Smooth muscle cell (in vitro differentiated cells): ENCODE data around the gene ZNF219. TPM values are rescaled to one million over a fixed set of nuclear protein-coding genes. Genes with fewer than 3 reads are reported as not detected.

ENCODE experiments used
- DNase-seq: peaks from one replicate; lab custom pipeline; 2025; ENCODE audit not compliant: unreplicated experiment; lab: John Stamatoyannopoulos, UW
- H2AFZ ChIP-seq: fragments of 200-600 bp; sonication (generic); 2 replicates; pipeline ENCODE4 v1.6.0; 2016; ENCODE audit warnings: antibody characterized with exemption, low read depth, mild to moderate bottlenecking
- H3F3A ChIP-seq: fragments of 200-600 bp; sonication (generic); 2 replicates; pipeline ENCODE4 v1.6.0; 2017; ENCODE audit warnings: antibody characterized with exemption, low read depth
- H3K27ac ChIP-seq: fragments of 200-600 bp; sonication (generic); 2 replicates; pipeline ENCODE4 v1.5.1; 2016; ENCODE audit warnings: low read depth, mild to moderate bottlenecking
- H3K27me3 ChIP-seq: fragments of 200-600 bp; sonication (generic); 2 replicates; pipeline ENCODE4 v1.6.1; 2016; ENCODE audit warnings: low read depth, mild to moderate bottlenecking
- H3K36me3 ChIP-seq: fragments of 200-600 bp; sonication (generic); 2 replicates; pipeline ENCODE4 v1.5.1; 2016; ENCODE audit warnings: low read depth
- H3K4me1 ChIP-seq: fragments of 200-600 bp; sonication (generic); 2 replicates; pipeline ENCODE4 v1.5.1; 2016; ENCODE audit warnings: low read depth
- H3K4me2 ChIP-seq: fragments of 200-600 bp; sonication (generic); 2 replicates; pipeline ENCODE4 v1.6.0; 2016; ENCODE audit warnings: mild to moderate bottlenecking
- H3K4me3 ChIP-seq: fragments of 200-600 bp; sonication (generic); 2 replicates; pipeline ENCODE4 v1.5.1; 2016; ENCODE audit warnings: mild to moderate bottlenecking
- H3K79me2 ChIP-seq: fragments of 200-600 bp; sonication (generic); 2 replicates; pipeline ENCODE4 v1.6.0; 2016; ENCODE audit warnings: low read depth, mild to moderate bottlenecking
- H3K9ac ChIP-seq: fragments of 200-600 bp; sonication (generic); 2 replicates; pipeline ENCODE4 v1.6.0; 2016; ENCODE audit warnings: low read depth
- H3K9me3 ChIP-seq: fragments of 200-600 bp; sonication (generic); replicated peaks from 2 replicates; pipeline ENCODE4 v1.5.1; 2016; ENCODE audit warnings: low read depth
- H4K20me1 ChIP-seq: fragments of 200-600 bp; sonication (generic); 2 replicates; pipeline ENCODE4 v1.6.0; 2016; ENCODE audit warnings: low read depth
- WGBS: methylation state at CpG from one replicate; pipeline ENCODE4 v1.1.7; 2016; ENCODE audit warnings: low lambda C conversion rate; 5-methylcytosine and 5-hydroxymethylcytosine counted together
- polyA plus RNA-seq: library from polyadenylated mRNA; unstranded; fragments of >200 nt; fragmentation: Nextera tagmentation; extraction: Ambion mirVana; gene quantifications from 2 replicates; pipeline ENCODE4 v1.2.1, GENCODE V29; 2016
- total RNA-seq: library from RNA; depleted of rRNA; stranded (reverse); fragments of >200 nt; gene quantifications from 2 replicates; pipeline ENCODE4 v1.2.3, GENCODE V29; 2014
- TF ChIP-seq, protein P1 (sequence below): fragments of 200-600 bp; sonication (generic); IDR thresholded peaks from 2 replicates; pipeline ENCODE4 v1.5.1; 2017; ENCODE audit warnings: borderline replicate concordance, mild to moderate bottlenecking, antibody characterized with exemption; ENCODE audit not compliant: insufficient read depth, poor library complexity, severe bottlenecking

ZNF219 gene
- total and polyA plus RNA-seq, 2 experiments from 2014 or later = 8.8 to 10.0 TPM

DNA sequence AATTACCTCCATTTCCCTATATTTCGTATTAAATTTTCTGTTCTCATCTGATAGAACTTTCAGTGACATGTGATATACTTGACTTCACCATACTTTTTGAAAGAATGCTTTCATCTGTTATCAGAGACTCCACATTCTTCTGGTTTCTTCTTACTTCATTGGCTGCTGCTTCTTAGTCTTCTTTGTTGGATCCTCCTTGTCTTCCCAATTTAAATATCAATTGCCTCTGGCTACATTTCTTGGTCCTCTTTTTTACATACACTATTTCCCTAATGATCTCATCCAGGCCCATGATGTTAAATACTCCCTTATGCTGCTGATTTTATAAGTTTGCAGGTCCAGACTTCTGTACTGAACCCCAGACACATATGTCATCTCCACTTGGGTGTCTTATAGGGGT lies 35.4 kb upstream of the ZNF219 start:
- Histone ChIP-seq H2AFZ (no peak overlapping the region), H3K4me2 (no peak overlapping the region), H3K9ac (no peak overlapping the region), H3K36me3 (no peaks in the 10 kb centered on the region), H4K20me1 (no peaks in the 10 kb centered on the region), H3K9me3 (no peaks in the 10 kb centered on the region), H3K27ac (no peak overlapping the region), H3F3A (no peaks in the 10 kb centered on the region), H3K79me2 (no peaks in the 10 kb centered on the region), H3K4me3 (no peak overlapping the region), H3K27me3 (no peaks in the 10 kb centered on the region), H3K4me1 (no peaks in the 10 kb centered on the region)
- DNase-seq = no peak
- TF ChIP-seq, protein P1, sequence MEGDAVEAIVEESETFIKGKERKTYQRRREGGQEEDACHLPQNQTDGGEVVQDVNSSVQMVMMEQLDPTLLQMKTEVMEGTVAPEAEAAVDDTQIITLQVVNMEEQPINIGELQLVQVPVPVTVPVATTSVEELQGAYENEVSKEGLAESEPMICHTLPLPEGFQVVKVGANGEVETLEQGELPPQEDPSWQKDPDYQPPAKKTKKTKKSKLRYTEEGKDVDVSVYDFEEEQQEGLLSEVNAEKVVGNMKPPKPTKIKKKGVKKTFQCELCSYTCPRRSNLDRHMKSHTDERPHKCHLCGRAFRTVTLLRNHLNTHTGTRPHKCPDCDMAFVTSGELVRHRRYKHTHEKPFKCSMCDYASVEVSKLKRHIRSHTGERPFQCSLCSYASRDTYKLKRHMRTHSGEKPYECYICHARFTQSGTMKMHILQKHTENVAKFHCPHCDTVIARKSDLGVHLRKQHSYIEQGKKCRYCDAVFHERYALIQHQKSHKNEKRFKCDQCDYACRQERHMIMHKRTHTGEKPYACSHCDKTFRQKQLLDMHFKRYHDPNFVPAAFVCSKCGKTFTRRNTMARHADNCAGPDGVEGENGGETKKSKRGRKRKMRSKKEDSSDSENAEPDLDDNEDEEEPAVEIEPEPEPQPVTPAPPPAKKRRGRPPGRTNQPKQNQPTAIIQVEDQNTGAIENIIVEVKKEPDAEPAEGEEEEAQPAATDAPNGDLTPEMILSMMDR = no peak
- 64% methylated on average over 1 of the region's 1 CpG for WGBS

DNA sequence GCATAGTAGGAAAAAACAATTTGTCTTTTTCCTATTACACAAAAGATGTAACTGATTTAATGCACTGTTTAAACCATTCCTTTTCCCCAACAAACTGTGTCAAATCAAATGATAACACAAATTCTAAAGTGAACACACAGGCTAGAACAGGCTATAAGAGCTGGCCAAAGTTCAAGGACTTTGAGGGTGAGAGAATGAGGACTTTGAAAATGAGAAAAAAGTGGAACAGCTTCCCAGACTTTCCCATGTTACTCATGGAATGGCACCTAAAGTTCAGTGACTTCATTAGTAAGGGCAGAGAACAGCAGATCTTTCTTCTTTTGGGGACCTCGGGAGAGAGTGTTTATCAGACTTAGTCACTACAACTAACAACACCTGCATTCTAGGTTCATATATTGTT lies 25.0 kb upstream of the ZNF219 start:
- H4K20me1 ChIP-seq = no peaks in the 10 kb centered on the region
- no peak overlapping the region for H3K4me2 ChIP-seq
- no peaks in the 10 kb centered on the region for H3K36me3 ChIP-seq
- TF ChIP-seq, protein P1 = no peak
- no peaks in the 10 kb centered on the region for H3K9me3 ChIP-seq
- 90% methylated on average over 1 of the region's 1 CpG for WGBS
- no peak overlapping the region for H2AFZ ChIP-seq
- no peaks in the 10 kb centered on the region for H3K4me1 ChIP-seq
- no peaks in the 10 kb centered on the region for H3F3A ChIP-seq
- no peaks in the 10 kb centered on the region for H3K79me2 ChIP-seq
- no peak overlapping the region for H3K27ac ChIP-seq
- H3K27me3 ChIP-seq = no peaks in the 10 kb centered on the region
- H3K9ac ChIP-seq = no peak overlapping the region
- no peak for DNase-seq
- no peak overlapping the region for H3K4me3 ChIP-seq

DNA sequence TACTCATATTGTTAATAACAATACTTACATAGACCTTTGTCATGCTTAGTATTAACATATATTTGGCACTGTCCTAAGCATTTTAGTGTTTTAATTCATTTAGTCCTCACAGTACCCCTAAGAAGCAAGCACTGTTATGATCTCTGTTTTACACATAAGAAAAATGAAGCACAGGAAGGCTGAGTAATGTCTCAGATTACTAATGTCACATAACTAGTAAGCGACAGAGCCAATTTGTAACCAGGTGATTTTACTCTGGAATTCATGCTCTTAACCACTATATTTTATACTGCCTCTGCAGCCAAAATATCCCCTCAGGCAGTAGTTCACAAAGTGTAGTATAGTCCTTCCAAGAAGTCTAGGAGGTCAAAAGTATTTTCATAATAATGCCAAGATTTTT lies 22.7 kb upstream of the ZNF219 start:
- WGBS = 65% methylated on average over 1 of the region's 1 CpG
- no peaks in the 10 kb centered on the region for H3K79me2 ChIP-seq
- H3F3A ChIP-seq = no peaks in the 10 kb centered on the region
- no peaks in the 10 kb centered on the region for H4K20me1 ChIP-seq
- H3K9me3 ChIP-seq = no peaks in the 10 kb centered on the region
- H3K36me3 ChIP-seq = no peaks in the 10 kb centered on the region
- TF ChIP-seq, protein P1 = no peak
- H3K4me1 ChIP-seq = no peaks in the 10 kb centered on the region
- H3K27me3 ChIP-seq = no peaks in the 10 kb centered on the region
- no peak overlapping the region for H3K4me3 ChIP-seq
- H3K27ac ChIP-seq = no peak overlapping the region
- no peak overlapping the region for H3K9ac ChIP-seq
- H2AFZ ChIP-seq = no peak overlapping the region
- H3K4me2 ChIP-seq = no peak overlapping the region
- no peak for DNase-seq

DNA sequence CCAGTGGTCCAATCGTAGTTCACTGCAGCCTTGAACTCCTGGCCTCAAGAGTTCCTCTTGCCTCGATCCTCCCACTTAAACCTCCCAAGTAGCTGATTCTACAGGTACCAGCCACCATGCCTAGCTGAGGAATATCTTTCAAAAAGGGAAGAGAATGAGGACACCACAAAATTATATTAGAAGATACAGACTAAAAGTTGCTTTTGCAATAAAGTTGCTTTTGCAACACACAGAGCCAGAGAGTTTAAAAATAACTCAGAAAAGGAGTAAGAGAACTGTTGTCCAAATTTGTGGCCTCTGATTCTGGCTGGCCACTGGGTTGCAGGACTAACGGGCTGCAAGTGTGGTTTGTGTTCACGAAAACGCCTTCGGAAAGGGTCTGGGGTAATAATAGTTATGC lies 22.2 kb upstream of the ZNF219 start:
- Histone ChIP-seq H3K36me3 (no peaks in the 10 kb centered on the region), H3K79me2 (no peaks in the 10 kb centered on the region), H2AFZ (no peak overlapping the region), H3K27me3 (no peaks in the 10 kb centered on the region), H3K9me3 (no peaks in the 10 kb centered on the region), H3K4me1 (no peaks in the 10 kb centered on the region), H3F3A (no peaks in the 10 kb centered on the region), H3K4me2 (no peak overlapping the region), H4K20me1 (no peaks in the 10 kb centered on the region), H3K27ac (no peak overlapping the region), H3K4me3 (no peak overlapping the region), H3K9ac (no peak overlapping the region)
- 82% methylated on average over 6 of the region's 6 CpGs for WGBS
- TF ChIP-seq, protein P1 = no peak
- DNase-seq = no peak
